NCI-H510A treated with DMSO at 0.1 percent for 48 hours (cell line): ENCODE results near the gene PPA2.
"Not testable (repeated sequence)": the region's sequence is repeated elsewhere in the genome, so short reads cannot be mapped to it uniquely, and the experiment has no call there.

Experiments used
- DNase-seq: peaks from one replicate; lab custom pipeline; 2025; lab: John Stamatoyannopoulos, UW

Gene PPA2

GRCh38 chr4:105473324-105474098 lies at the start of gene PPA2:
PPA2 (minus strand) TSS chr4:105474062; CDS start chr4:105474050, 12 bp downstream.
- peak; percentile 72 for DNase-seq

GRCh38 chr4:105520819-105521790 lies 47.2 kb upstream of the PPA2 start:
- DNase-seq = peak; percentile 11

DNA sequence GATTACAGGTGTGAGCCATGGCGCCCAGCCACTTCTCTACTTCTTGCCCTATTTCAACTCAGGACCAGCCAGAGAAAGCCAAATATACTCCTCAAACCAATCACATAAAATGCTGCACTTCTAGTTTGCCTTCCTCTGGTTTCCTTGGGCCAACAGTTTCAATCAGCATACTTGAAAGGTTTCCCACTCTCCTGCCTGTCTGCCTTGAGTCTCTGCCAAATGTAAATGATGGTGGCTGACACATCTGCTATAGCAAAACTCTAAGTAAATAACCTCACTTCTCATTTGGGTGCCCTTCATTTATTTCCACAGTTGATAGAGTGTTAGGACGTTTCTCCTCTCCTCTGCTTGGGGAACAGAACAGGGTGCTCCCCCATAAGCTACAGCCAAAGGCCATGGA lies 36.4 kb upstream of the PPA2 start:
- no peak for DNase-seq

DNA sequence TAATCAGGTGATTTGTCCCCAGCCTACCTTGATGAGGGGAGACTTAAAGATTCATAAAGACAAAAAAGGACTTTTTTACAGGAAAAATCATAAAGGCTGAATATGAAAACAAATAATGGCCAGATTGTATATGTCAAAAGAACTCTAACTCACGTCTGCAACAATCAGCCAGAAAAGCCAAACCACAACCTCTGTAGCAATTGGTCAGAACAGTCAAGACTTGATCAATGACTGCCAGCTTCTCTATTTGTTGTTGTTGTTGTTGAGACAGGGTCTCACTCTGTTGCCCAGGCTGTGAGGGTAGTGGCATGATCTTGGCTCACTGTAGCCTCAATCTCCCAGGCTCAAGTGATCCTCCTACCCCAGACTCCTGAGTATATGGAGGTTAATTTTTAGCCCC lies 35.9 kb upstream of the PPA2 start:
- no peak for DNase-seq

DNA sequence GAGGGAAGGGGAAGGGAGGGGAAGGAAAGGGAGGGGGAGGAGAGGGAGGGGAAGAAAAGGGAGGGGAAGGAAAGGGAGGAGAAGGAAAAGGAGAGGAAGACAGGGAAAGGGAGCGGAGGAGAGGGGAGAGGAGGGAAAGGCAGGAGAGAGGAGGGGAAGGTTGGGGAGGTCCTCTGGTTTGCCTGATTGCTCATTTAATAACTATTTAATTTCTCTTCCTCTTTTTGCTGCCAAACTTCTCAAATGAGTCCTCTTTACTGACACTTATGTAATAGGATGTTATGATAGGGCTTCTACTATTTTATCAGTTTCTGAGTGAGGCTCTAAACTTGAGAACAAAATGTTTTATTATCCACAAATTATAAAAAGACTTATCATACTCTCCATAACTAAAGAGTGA lies 35.4 kb upstream of the PPA2 start:
- no peak for DNase-seq

DNA sequence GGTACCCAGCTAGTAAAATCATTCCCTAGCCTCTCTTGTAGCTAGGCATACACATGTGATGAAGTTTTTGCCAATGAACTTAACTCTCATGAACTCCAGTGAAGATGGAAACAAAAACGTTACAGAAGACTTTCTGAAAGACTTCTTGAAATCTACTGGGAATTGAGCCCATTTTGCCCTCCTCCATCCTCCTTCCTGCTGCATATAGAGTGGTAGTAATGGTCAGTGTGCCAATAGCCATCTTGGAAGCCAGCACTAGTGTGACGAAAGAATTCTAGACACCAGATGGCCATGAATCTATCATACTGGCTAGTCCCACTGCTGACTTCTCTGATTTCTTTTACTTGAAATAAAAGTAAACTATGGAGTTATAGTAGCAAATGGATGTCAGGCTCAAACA lies 30.9 kb upstream of the PPA2 start:
- DNase-seq = no peak

DNA sequence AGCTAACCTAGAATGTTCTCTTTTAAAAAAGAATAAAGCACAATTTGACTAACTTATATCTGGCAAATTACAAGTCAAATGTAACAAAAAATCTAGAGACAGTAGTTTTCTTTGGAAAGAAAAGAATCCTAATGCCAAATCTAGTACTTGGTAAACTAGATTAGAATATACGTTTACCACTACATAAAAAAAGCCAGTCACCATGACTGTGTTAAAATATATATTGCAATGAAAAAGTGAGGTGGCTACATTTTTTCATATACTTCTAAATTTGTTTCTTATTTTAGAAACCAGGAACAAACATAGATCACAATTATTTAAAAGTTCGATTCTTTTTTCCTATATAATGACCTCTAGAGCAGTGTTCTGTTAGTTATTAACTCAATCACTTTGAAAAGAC lies 29.6 kb upstream of the PPA2 start:
- DNase-seq = no peak

DNA sequence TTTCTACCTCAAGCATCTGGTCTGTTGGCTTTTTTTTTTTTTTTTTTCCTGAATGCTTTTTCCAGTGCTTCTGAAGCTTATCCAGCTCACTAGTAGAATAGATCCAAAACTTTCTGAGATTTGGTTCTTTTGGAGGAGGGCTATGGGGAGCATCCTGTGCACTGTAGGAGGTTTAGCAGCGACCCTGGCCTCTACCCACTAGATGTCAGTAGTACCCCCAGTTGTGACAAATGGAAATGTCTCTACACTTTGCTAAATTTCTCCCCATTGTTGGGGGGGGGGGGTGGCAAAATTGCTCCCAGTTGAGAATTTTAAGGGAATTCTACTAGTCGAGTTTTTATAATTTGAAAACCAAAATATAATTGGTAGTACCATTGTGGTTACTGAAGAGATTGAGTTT lies 23.0 kb upstream of the PPA2 start:
- no peak for DNase-seq

DNA sequence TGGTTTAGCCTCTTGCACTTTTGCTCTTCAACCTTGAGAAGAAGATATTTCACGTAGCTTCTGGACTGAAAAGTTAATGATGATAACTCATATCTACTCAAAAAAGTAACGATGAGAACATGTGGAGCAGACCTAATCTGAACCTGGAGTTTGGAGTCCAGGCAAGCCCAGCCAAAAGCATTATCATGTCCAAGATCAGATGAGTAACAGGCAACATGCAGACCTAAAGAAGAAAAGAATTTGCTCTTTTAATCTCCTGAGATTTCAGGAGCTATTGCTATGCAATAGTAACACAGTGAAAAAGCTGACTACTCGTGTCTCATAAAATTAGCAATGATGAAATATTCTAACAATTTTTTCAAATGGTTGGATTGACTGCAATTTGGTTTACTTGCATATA lies 21.8 kb upstream of the PPA2 start:
- DNase-seq = no peak

- no peak for DNase-seq
Measured at GRCh38 chr4:105490523-105490922, 16.7 kb upstream of the PPA2 start.

DNA sequence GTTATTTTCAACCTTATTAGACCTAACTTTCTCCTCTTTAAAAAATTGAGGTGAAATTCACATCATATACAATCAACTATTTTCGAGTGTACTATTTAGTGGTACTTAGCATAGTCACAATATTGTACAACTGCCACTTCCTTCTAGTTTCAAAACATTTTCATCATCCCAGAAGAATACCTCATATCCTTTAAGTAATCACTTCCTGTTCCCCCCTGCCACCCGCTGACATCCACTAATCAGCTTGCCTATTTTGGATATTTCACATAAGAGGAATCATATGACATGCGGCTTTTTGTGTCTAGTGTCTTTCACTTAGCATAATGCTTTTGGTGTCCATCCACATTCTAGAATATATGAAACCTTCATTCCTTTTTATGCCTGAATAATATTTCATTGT lies 10.0 kb upstream of the PPA2 start:
- DNase-seq = no peak

DNA sequence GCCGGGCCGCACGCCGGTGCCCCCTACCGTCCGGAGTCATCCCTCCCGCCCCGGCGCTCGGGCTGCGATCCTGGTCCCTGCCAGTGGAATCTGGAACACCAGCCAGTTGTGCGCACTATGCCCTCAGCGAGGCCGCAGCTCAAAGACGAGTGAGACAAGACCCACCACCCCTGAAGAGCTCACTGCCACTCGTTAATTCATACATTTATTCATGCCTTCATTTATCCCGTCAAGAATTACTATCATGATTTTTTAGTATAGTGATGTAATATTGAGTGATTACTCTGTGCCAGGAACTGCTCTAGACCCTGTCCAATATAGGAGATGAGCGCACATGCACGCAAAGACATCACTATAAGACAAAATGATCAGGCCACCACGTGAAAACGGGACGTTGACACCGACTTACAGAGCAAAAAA lies 247 bp upstream of the PPA2 start:
- DNase-seq = peak; percentile 48

DNA sequence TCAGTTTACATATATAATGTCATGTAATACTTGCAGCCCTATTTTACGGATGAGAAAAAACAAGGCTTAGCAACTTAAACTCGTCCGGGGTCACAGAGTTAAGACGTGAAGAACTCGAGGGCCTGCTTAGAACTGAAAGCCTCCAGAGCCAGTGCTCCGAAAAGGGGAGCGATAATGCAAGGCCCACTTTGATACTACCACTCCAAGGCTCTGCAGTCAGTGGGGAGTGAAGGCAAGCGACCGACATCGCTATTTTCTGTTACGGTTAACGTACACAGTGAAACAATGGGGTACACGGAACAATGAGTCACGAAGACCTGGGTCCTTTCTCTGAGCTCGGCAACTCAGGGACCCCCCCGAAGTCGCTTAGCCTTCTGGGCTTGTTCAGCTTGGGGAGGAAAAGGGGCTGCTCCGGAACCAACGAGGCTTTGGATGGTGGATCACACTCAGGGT lies 965 bp downstream of the PPA2 start:
- DNase-seq = peak; percentile 56

- DNase-seq = peak; percentile 46
Measured at GRCh38 chr4:105471566-105472176, 2.2 kb downstream of the PPA2 start.

- no peak for DNase-seq
Measured at GRCh38 chr4:105470766-105471165, 3.1 kb downstream of the PPA2 start.

DNA sequence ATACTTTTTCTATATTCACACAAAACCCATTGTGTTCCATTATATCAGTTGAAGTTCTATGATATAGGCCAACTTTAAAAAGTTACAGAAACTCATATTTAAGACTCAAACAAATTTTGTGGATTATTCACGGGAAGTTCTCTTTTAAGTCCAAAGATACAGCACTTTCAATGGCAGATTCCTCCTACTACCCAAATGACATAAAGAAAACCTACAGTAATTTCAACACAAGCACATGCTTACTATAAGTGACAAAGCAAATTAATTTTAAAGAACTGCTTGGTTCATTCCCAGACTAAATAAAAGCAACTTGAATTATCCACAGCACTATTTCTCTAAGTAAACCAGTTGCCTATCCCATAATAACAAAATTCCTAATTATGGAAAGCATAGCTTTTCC lies 4.1 kb downstream of the PPA2 start:
- DNase-seq = no peak

GRCh38 chr4:105466580-105466979 lies 7.3 kb downstream of the PPA2 start:
- DNase-seq = no peak

DNA sequence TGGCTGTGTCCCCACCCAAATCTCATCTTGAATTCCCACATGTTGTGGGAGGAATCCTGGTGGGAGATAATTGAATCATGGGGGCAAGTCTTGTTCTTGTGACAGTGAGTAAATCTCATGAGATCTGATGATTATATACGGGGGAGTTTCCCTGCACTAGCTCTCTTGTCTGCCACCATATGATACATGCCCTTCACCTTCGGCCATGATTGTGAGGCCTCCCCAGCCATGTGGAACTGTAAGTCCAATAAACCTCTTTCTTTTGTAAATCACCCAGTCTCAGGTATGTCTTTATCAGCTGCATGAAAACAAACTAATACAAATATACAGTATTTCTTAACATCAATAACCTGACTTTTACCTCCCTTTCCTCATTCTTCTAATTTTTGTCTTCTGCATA lies 9.3 kb downstream of the PPA2 start:
- DNase-seq = not testable (repeated sequence)

DNA sequence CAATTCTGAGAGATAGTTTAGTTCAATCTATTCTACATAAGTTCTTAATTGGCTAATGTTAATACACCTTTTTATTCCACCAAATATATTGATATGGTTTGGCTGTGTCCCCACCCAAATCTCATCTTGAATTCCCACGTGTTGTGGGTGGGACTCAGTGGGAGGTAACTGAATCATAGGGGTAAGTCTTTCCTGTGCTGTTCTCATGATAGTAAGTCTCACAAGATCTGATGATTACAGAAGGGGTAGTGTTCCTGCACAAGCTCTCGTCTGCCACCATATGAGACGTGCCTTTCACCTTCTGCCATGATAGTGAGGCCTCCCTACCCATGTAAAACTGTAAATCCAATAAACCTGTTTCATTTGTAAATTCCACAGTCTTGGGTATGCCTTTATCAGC lies 11.3 kb downstream of the PPA2 start:
- no peak for DNase-seq

- DNase-seq = no peak
Measured at GRCh38 chr4:105461621-105462382, 12.1 kb downstream of the PPA2 start.

DNA sequence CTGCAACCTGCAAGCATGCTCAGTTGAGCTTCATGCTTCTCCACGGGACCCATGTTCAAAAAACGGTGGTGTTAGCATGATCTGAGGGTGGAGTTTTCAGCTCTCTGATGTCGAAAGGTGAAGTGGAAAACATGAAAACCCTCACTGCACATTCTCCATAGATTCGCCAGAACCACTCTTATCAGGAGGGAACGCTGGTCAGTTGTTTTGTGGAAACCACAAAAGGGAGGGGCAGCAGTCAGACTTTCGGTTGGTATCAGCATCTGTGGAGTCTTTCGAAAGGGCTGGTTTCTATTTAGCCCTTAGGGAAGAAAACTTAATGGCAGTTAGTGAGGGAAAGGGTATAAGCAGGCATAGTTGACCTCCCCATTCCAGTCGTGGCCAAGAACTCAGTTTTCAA lies 12.6 kb downstream of the PPA2 start:
- DNase-seq = no peak

DNA sequence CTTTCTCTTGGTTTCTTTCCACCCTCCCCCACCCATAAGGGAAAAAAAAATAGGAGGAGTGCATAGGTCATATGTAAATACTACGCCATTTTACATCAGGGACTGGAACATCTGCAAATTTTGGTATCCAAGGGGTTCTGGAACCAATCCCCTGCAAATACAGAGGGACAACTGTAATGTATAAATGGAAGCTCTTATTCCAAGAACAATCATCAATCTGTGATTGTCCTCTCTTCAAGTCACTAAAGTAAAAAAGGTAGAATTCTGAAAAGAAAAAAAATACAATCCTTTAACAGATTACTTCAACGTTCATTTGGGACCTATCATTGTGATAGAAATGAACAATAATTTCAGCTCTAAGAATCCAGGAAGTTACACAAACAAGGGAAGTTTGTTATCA lies 13.6 kb downstream of the PPA2 start:
- no peak for DNase-seq
